HG03025 (cell line): ENCODE data around the gene PDE4DIP.
"Not testable (repeated sequence)": the region's sequence is repeated elsewhere in the genome, so short reads cannot be mapped to it uniquely, and the experiment has no call there.

Experiments used
- ATAC-seq: cut with Tn5 transposase; IDR thresholded peaks from one replicate; pipeline ENCODE4 v1.9.1; 2021; ENCODE audit warnings: mild to moderate bottlenecking, moderate library complexity; ENCODE audit not compliant: unreplicated experiment, low FRiP score

Gene PDE4DIP

GRCh38 chr1:148868924-148869633 is 24.9 kb downstream of the PDE4DIP start:
- not testable (repeated sequence) for ATAC-seq

GRCh38 chr1:148869634-148869961 is 25.4 kb downstream of the PDE4DIP start:
- ATAC-seq: not testable (repeated sequence)

- not testable (repeated sequence) for ATAC-seq
These were observed 30.5 kb downstream of the PDE4DIP start for GRCh38 chr1:148874408-148875388.

- not testable (repeated sequence) for ATAC-seq
These were observed 35.7 kb downstream of the PDE4DIP start for GRCh38 chr1:148879812-148880416.

GRCh38 chr1:148881261-148881660 is 37.0 kb downstream of the PDE4DIP start:
- not testable (repeated sequence) for ATAC-seq

- ATAC-seq: not testable (repeated sequence)
These were observed 41.0 kb downstream of the PDE4DIP start for GRCh38 chr1:148885219-148885618.

GRCh38 chr1:148886293-148886692 is 42.1 kb downstream of the PDE4DIP start:
- ATAC-seq: not testable (repeated sequence)

- not testable (repeated sequence) for ATAC-seq
These were observed 44.4 kb downstream of the PDE4DIP start for GRCh38 chr1:148888597-148888996.

GRCh38 chr1:148889267-148890074 is 45.2 kb downstream of the PDE4DIP start:
- not testable (repeated sequence) for ATAC-seq

GRCh38 chr1:148890075-148890568 is 45.9 kb downstream of the PDE4DIP start:
- not testable (repeated sequence) for ATAC-seq

- ATAC-seq: not testable (repeated sequence)
These were observed 50.4 kb downstream of the PDE4DIP start for GRCh38 chr1:148894360-148895352.

GRCh38 chr1:148900026-148900425 is 55.8 kb downstream of the PDE4DIP start:
- ATAC-seq: not testable (repeated sequence)

- ATAC-seq: not testable (repeated sequence)
These were observed 56.5 kb downstream of the PDE4DIP start for GRCh38 chr1:148900691-148901090.

GRCh38 chr1:148901150-148901952 is 57.1 kb downstream of the PDE4DIP start:
- not testable (repeated sequence) for ATAC-seq

- ATAC-seq: not testable (repeated sequence)
These were observed 57.7 kb downstream of the PDE4DIP start for GRCh38 chr1:148901953-148902341.

GRCh38 chr1:148909219-148909826 is 65.1 kb downstream of the PDE4DIP start:
- ATAC-seq: not testable (repeated sequence)

GRCh38 chr1:148911303-148911928 is 67.2 kb downstream of the PDE4DIP start:
- not testable (repeated sequence) for ATAC-seq
